Parathyroid adenoma (tissue), 2 donors: ENCODE results near the gene KRTAP4-9.
"Not testable (repeated sequence)": the region's sequence is repeated elsewhere in the genome, so short reads cannot be mapped to it uniquely, and the experiment has no call there.

Experiments
- H2AFZ ChIP-seq: fragments of 300-600 bp; sonication (generic); one replicate; pipeline ENCODE4 v1.7.0; 2017; ENCODE audit warnings: antibody characterized with exemption, mild to moderate bottlenecking
- H3K27ac ChIP-seq: fragments of 300-600 bp; sonication (generic); one replicate; pipeline ENCODE4 v1.7.0; 2017
- H3K27me3 ChIP-seq: fragments of 300-600 bp; sonication (generic); one replicate; pipeline ENCODE4 v1.7.0; 2017; ENCODE audit warnings: low read length; ENCODE audit not compliant: control insufficient read depth, insufficient read depth
- H3K36me3 ChIP-seq: fragments of 300-600 bp; sonication (generic); one replicate; pipeline ENCODE4 v1.7.0; 2017; ENCODE audit warnings: low read length; ENCODE audit not compliant: control insufficient read depth, insufficient read depth
- H3K4me1 ChIP-seq: fragments of 300-600 bp; sonication (generic); one replicate; pipeline ENCODE4 v1.7.0; 2017; ENCODE audit warnings: control low read depth
- H3K4me2 ChIP-seq: fragments of 300-600 bp; sonication (generic); one replicate; pipeline ENCODE4 v1.7.0; 2017; ENCODE audit warnings: low read length
- H3K4me3 ChIP-seq: fragments of 300-600 bp; sonication (generic); one replicate; pipeline ENCODE4 v1.7.0; 2017; ENCODE audit warnings: low read depth, low read length
- H3K79me2 ChIP-seq: fragments of 300-600 bp; sonication (generic); one replicate; pipeline ENCODE4 v1.7.0; 2017; ENCODE audit warnings: control low read depth
- H3K9ac ChIP-seq: fragments of 300-600 bp; sonication (generic); one replicate; pipeline ENCODE4 v1.7.0; 2017; ENCODE audit warnings: mild to moderate bottlenecking
- H3K9me3 ChIP-seq: fragments of 300-600 bp; sonication (generic); one replicate; pipeline ENCODE4 v1.7.0; 2017; ENCODE audit warnings: low read length; ENCODE audit not compliant: control insufficient read depth
- CTCF ChIP-seq: fragments of 300-600 bp; sonication (generic); IDR thresholded peaks from one replicate; pipeline ENCODE4 v1.7.0; 2017; ENCODE audit warnings: antibody characterized with exemption, mild to moderate bottlenecking
- donor health status: primary hyperparathyroidism.

The KRTAP4-9 gene

GRCh38 chr17:41061964-41062363, 43.2 kb upstream of the KRTAP4-9 start:
- Histone ChIP-seq H3K4me1 (no peaks in the 10 kb centered on the region), H3K9ac (no peak overlapping the region), H3K4me2 (no peak overlapping the region), H3K4me3 (no peak overlapping the region), H3K36me3 (no peaks in the 10 kb centered on the region), H3K27ac (no peak overlapping the region), H2AFZ (no peak overlapping the region), H3K9me3 (no peaks in the 10 kb centered on the region), H3K27me3 (no peaks in the 10 kb centered on the region), H3K79me2 (no peaks in the 10 kb centered on the region)
- no peak for TF ChIP-seq CTCF

- Histone ChIP-seq H3K79me2 (no peaks in the 10 kb centered on the region), H3K9ac (no peak overlapping the region), H3K4me1 (no peaks in the 10 kb centered on the region), H3K4me3 (no peak overlapping the region), H3K27ac (no peak overlapping the region), H2AFZ (no peak overlapping the region), H3K27me3 (no peaks in the 10 kb centered on the region), H3K4me2 (no peak overlapping the region), H3K36me3 (no peaks in the 10 kb centered on the region), H3K9me3 (no peaks in the 10 kb centered on the region)
- TF ChIP-seq CTCF: no peak
These were observed 41.7 kb upstream of the KRTAP4-9 start for GRCh38 chr17:41063449-41063848.

GRCh38 chr17:41064301-41064700, 40.9 kb upstream of the KRTAP4-9 start:
- Histone ChIP-seq H3K9me3 (no peaks in the 10 kb centered on the region), H3K36me3 (no peaks in the 10 kb centered on the region), H3K27ac (no peak overlapping the region), H3K4me1 (no peaks in the 10 kb centered on the region), H3K27me3 (no peaks in the 10 kb centered on the region), H3K4me3 (no peak overlapping the region), H3K79me2 (no peaks in the 10 kb centered on the region), H2AFZ (no peak overlapping the region), H3K4me2 (no peak overlapping the region), H3K9ac (no peak overlapping the region)
- no peak for TF ChIP-seq CTCF

GRCh38 chr17:41065016-41065689, 40.0 kb upstream of the KRTAP4-9 start:
- H3K36me3 ChIP-seq, H3K9ac ChIP-seq, H2AFZ ChIP-seq, H3K4me1 ChIP-seq, H3K79me2 ChIP-seq, H3K4me3 ChIP-seq, H3K9me3 ChIP-seq, H3K27me3 ChIP-seq, H3K4me2 ChIP-seq, H3K27ac ChIP-seq: not testable (repeated sequence)

GRCh38 chr17:41065829-41066624, 39.2 kb upstream of the KRTAP4-9 start, which contains the start of gene KRTAP2-4:
KRTAP2-4 (minus strand) TSS chr17:41065879; CDS start chr17:41065845, 34 bp downstream.
- no peak within 1 kb of the TSS for H3K9ac ChIP-seq
- no peak for TF ChIP-seq CTCF
- no peaks in the 10 kb centered on the region for H3K9me3 ChIP-seq
- H3K36me3 ChIP-seq: no peaks in the 10 kb centered on the region
- no peak within 1 kb of the TSS for H2AFZ ChIP-seq
- no peak within 1 kb of the TSS for H3K27ac ChIP-seq
- H3K27me3 ChIP-seq: no peaks in the 10 kb centered on the region
- no peak within 1 kb of the TSS for H3K4me3 ChIP-seq
- no peaks in the 10 kb centered on the region for H3K4me1 ChIP-seq
- no peak within 1 kb of the TSS for H3K4me2 ChIP-seq
- H3K79me2 ChIP-seq: no peaks in the 10 kb centered on the region
